Measurements from ENCODE around the gene NPPA.

The NPPA gene

DNA sequence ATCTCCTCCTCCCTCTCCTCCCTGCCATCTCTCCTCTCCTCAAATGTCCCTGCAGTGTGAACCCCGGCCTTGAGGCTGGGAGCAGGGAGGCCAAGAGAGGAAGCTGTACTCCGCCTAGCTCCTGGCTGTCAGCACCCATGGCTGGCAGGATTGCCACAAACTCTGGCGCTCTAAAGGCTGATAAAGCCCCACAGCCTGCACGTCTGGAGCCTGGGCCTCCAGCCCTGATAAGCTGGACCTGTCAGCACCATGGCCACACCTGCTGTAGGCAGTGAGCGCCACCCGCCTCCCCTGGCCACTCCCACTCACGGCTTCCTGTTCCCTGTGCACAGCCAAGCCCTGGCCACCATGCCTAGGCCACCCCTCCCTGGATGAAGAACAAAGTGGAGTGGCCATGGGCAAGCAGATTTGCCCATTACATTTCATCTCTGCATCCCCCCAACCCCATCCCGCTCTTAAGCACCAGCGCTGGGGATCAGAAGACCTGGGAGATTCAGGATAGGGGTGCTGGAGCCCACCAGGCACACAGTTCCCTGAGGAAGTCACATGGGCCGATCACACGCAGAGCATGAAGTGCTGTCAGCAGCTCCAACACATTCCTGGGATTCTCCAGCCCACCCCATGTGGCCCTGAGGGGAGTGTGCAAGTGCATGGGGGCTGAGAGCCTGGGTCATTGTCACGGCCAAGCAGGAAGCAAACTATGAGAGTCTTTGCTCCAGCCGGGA is 35.4 kb upstream of the NPPA start:
- no peak overlapping the region for H3K4me3 ChIP-seq (ENCODE audit: insufficient read depth, low read depth, low read length, poor library complexity, severe bottlenecking)
- H3K9me3 ChIP-seq (ENCODE audit: control insufficient read depth, low read length), result no peaks in the 10 kb centered on the region
- H3K36me3 ChIP-seq (ENCODE audit: control insufficient read depth, insufficient read depth, low read length), result no peaks in the 10 kb centered on the region
- DNase-seq, result no peak
- H3K4me1 ChIP-seq (ENCODE audit: control insufficient read depth, insufficient read depth, low read length, poor library complexity, severe bottlenecking), result no peaks in the 10 kb centered on the region
- H3K27me3 ChIP-seq (replicated peaks; ENCODE audit: control insufficient read depth, insufficient read depth, low read length, poor library complexity, severe bottlenecking), result no peaks in the 10 kb centered on the region
- no peak overlapping the region for H3K27ac ChIP-seq (ENCODE audit: insufficient read depth, low read length, poor library complexity, severe bottlenecking)

DNA sequence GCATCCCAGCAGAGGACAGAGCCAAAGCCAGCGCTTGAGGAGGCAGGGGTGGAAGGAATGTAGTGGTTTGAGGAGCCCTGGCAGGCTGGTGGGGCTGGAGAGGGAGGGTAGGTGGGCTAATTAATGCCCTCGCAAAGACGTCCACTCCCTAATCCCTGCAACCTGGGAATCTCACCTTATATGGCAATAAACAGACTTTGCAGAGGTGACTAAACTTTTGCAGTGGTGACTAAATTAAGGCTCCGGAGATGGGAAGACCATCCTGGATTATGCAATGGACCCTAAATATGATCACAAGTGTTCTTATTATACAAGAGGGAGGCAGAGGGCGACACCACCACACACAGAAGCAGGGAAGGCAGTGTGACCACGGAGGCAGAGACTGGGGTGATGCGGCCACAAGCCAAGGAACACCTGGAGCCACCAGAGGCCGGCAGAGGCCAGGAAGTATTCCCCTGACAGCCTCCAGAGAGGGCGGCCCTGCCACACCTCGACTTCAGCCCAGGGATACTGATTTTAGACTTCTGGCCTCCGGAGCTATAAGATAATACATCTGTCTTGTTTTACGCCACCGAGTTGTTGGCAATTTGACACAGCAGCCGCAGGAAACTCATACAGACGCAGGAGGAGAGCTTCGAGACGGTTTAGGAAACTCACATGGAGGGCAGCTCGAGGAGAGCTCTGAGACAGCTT is 34.3 kb upstream of the NPPA start:
- H3K27me3 ChIP-seq (replicated peaks; ENCODE audit: control insufficient read depth, insufficient read depth, low read length, poor library complexity, severe bottlenecking), result no peaks in the 10 kb centered on the region
- H3K4me3 ChIP-seq (ENCODE audit: insufficient read depth, low read depth, low read length, poor library complexity, severe bottlenecking), result no peak overlapping the region
- no peaks in the 10 kb centered on the region for H3K9me3 ChIP-seq (ENCODE audit: control insufficient read depth, low read length)
- DNase-seq, result no peak
- no peaks in the 10 kb centered on the region for H3K36me3 ChIP-seq (ENCODE audit: control insufficient read depth, insufficient read depth, low read length)
- no peak overlapping the region for H3K27ac ChIP-seq (ENCODE audit: insufficient read depth, low read length, poor library complexity, severe bottlenecking)
- no peaks in the 10 kb centered on the region for H3K4me1 ChIP-seq (ENCODE audit: control insufficient read depth, insufficient read depth, low read length, poor library complexity, severe bottlenecking)

DNA sequence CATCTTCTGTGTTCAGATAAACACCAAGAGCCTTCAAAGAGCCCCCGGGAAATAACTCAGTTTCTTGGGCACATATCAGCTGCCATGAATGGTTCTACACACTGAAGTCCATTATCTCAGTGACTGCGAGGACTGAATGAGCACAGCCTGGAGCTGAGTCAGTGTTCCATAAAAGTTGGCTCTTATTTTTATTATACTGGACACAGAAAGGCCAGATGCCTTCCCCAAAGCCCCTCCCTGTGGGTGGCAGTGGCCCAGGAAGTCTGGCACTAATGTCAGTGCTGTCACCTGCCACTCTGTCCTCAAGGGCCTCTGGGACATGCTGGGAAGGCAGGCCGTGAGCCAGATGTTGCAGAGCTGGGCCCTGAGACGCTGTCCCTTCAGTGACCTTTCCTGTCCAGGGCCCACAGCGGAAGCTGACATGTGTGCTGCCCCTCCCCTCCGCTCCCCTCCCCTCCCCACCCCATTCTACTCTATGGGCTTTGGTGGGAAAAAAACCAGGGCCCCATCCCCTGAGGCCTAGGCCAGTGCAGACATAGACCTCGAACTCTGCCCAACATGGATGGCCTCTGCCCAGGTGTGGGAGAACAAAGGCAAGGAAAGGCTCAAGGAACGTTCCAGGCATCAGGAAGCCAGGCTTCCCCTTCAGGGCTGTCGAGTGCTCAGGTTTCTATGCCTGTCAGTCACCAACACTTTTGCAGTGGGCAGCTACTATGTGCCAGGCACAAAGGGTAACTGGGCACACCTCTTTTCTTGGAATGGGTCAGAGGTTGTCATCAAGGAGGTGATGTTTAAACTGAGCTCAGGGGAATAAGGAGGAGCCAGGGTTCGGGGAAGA is 33.5 kb upstream of the NPPA start:
- Histone ChIP-seq H3K36me3 (ENCODE audit: control insufficient read depth, insufficient read depth, low read length) (no peaks in the 10 kb centered on the region), H3K4me1 (ENCODE audit: control insufficient read depth, insufficient read depth, low read length, poor library complexity, severe bottlenecking) (no peaks in the 10 kb centered on the region), H3K27ac (ENCODE audit: insufficient read depth, low read length, poor library complexity, severe bottlenecking) (no peak overlapping the region), H3K9me3 (ENCODE audit: control insufficient read depth, low read length) (no peaks in the 10 kb centered on the region), H3K27me3 (replicated peaks; ENCODE audit: control insufficient read depth, insufficient read depth, low read length, poor library complexity, severe bottlenecking) (no peaks in the 10 kb centered on the region), H3K4me3 (ENCODE audit: insufficient read depth, low read depth, low read length, poor library complexity, severe bottlenecking) (no peak overlapping the region)
- DNase-seq, result no peak

DNA sequence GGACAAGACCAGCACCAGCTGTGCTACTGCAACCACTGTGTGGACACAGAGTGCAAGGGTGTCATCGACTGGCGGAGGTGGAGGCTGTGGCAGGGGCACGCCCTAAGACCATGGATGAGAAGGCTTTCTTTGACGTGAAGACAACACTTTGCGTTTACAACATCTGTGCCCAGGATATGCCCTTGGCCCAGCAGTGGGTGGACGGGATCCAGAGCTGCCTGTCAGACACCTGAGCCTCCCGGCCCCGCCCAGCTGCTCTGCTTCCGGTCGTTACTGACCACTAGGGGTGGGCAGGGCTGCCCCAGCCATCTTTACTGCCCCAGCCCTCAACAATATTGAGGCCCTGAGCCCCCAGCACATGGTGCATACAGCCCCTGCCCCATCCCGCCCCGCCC is 32.6 kb upstream of the NPPA start:
- no peak for DNase-seq
- Histone ChIP-seq H3K4me1 (ENCODE audit: control insufficient read depth, insufficient read depth, low read length, poor library complexity, severe bottlenecking) (no peaks in the 10 kb centered on the region), H3K27me3 (replicated peaks; ENCODE audit: control insufficient read depth, insufficient read depth, low read length, poor library complexity, severe bottlenecking) (no peaks in the 10 kb centered on the region), H3K27ac (ENCODE audit: insufficient read depth, low read length, poor library complexity, severe bottlenecking) (no peak overlapping the region), H3K4me3 (ENCODE audit: insufficient read depth, low read depth, low read length, poor library complexity, severe bottlenecking) (no peak overlapping the region), H3K9me3 (ENCODE audit: control insufficient read depth, low read length) (no peaks in the 10 kb centered on the region), H3K36me3 (ENCODE audit: control insufficient read depth, insufficient read depth, low read length) (no peaks in the 10 kb centered on the region)

DNA sequence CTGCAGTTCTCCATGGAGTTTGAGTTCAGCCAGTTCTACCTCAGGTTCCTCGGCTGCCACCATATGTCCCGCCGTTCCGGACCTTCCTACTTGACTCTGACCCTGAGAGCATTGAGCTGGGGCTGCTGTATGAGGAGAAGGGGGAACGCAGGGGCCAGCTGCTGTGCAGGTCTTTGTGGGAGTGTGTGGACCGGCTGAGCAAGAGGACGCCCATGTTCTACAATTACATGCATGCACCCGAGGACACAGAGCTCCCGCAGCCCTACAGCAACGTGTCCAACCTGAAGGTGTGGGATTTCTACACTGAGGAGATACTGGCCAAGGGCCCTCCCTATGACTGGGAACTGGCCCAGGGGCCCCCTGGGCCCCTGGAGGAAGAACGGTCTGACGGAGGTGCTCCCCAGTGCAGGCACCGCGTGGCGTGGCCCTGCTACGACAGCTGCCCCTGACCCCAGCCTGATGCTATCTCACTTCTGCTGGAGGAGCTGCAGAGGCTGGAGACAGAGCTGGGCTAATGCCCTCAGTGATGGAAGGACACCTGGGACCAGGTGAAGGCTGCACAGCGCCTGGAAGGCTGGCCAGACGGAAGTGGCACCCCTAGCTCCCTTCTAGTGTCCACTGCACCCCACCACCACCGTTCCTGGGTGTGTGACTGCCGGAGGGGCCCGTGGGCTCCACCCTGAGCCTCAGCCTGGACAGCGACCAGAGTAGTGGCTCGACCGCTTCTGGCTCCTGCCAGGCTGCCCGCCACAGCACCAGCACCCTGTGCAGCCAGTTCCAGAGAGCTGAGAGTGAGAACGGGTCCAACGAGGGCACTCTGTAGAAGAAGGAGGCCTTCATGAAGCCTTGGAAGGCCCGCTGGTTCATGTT is 32.0 kb upstream of the NPPA start:
- no peak for DNase-seq
- no peaks in the 10 kb centered on the region for H3K27me3 ChIP-seq (replicated peaks; ENCODE audit: control insufficient read depth, insufficient read depth, low read length, poor library complexity, severe bottlenecking)
- H3K4me1 ChIP-seq (ENCODE audit: control insufficient read depth, insufficient read depth, low read length, poor library complexity, severe bottlenecking), result no peaks in the 10 kb centered on the region
- no peaks in the 10 kb centered on the region for H3K36me3 ChIP-seq (ENCODE audit: control insufficient read depth, insufficient read depth, low read length)
- no peak overlapping the region for H3K27ac ChIP-seq (ENCODE audit: insufficient read depth, low read length, poor library complexity, severe bottlenecking)
- H3K4me3 ChIP-seq (ENCODE audit: insufficient read depth, low read depth, low read length, poor library complexity, severe bottlenecking), result no peak overlapping the region
- no peaks in the 10 kb centered on the region for H3K9me3 ChIP-seq (ENCODE audit: control insufficient read depth, low read length)

DNA sequence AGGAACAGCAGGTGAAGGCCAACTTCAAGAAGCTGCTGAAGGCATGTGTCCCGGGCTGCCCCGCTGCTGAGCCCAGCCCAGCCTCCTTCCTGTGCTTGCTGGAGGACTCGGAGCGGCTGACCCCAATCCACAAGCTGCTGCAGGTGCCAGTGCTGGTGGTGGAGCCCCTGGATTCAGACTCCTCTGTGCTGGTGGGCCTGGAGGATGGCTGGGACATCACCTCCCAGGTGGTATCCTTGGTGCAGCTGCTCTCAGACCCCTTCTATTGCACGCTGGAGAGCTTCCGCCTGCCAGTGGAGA is 31.3 kb upstream of the NPPA start:
- Histone ChIP-seq H3K9me3 (ENCODE audit: control insufficient read depth, low read length) (no peaks in the 10 kb centered on the region), H3K27ac (ENCODE audit: insufficient read depth, low read length, poor library complexity, severe bottlenecking) (no peak overlapping the region), H3K36me3 (ENCODE audit: control insufficient read depth, insufficient read depth, low read length) (no peaks in the 10 kb centered on the region), H3K4me3 (ENCODE audit: insufficient read depth, low read depth, low read length, poor library complexity, severe bottlenecking) (no peak overlapping the region), H3K4me1 (ENCODE audit: control insufficient read depth, insufficient read depth, low read length, poor library complexity, severe bottlenecking) (no peaks in the 10 kb centered on the region), H3K27me3 (replicated peaks; ENCODE audit: control insufficient read depth, insufficient read depth, low read length, poor library complexity, severe bottlenecking) (no peaks in the 10 kb centered on the region)
- no peak for DNase-seq

DNA sequence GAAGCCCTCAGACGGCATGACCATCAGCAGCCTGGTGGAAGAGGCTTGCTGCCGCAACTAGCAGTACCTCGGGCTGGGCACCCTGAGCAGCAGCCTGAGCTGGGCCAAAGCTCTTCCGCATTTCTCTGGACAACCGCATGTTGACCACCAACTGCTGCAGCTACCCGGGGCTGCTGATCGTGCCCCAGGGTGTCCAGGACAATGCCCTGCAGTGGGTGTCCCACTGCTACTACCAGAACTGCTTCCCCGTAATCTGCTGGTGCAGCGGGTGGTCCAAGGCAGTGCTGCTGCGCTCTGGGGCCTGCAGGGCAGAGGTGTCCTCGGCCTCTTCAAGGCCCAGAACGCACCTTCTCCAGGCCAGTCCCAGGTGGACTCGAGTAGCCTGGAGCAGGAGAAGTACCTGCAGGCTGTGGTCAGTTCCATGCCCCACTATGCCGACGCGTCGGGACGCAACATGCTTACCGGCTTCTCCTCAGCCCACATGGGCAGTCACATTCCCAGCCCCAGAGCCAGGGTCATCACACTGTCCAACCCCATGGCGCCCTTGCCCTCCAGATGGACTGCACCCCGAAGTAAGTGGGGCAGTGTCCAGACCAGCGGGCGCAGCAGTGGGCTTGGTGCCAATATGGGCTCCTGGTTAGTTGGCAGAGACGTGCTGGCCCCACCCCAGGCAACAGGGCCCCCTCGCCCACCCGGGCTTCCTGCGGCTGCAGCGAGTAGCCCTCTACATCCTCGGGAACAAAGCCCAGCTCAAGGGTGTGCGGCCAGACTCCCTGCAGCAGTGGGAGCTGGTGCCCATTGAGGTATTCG is 30.7 kb upstream of the NPPA start:
- H3K4me3 ChIP-seq (ENCODE audit: insufficient read depth, low read depth, low read length, poor library complexity, severe bottlenecking), result no peak overlapping the region
- no peak overlapping the region for H3K27ac ChIP-seq (ENCODE audit: insufficient read depth, low read length, poor library complexity, severe bottlenecking)
- H3K36me3 ChIP-seq (ENCODE audit: control insufficient read depth, insufficient read depth, low read length), result no peaks in the 10 kb centered on the region
- H3K27me3 ChIP-seq (replicated peaks; ENCODE audit: control insufficient read depth, insufficient read depth, low read length, poor library complexity, severe bottlenecking), result no peaks in the 10 kb centered on the region
- H3K4me1 ChIP-seq (ENCODE audit: control insufficient read depth, insufficient read depth, low read length, poor library complexity, severe bottlenecking), result no peaks in the 10 kb centered on the region
- no peaks in the 10 kb centered on the region for H3K9me3 ChIP-seq (ENCODE audit: control insufficient read depth, low read length)
- no peak for DNase-seq

DNA sequence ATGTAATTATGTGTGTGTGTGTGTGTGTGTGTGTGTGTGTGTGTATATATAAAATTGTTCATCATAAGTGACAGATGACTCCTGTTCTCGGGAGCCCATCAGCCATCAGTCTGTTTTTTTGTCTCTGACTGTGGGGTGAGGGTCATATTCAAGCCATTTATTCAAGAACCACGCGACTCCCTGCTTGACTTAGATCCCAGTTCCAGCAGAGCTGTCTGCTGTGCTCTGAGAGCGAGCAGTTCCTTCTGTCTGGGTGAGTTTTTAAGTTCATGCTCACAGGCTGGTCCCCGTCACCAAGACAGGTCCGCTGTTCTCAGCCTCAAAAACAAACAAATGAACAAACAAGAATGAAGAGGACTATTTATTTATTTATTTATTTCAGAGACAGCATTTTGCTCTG is 29.5 kb upstream of the NPPA start:
- H3K4me3 ChIP-seq (ENCODE audit: insufficient read depth, low read depth, low read length, poor library complexity, severe bottlenecking), result no peak overlapping the region
- H3K27ac ChIP-seq (ENCODE audit: insufficient read depth, low read length, poor library complexity, severe bottlenecking), result no peak overlapping the region
- no peaks in the 10 kb centered on the region for H3K27me3 ChIP-seq (replicated peaks; ENCODE audit: control insufficient read depth, insufficient read depth, low read length, poor library complexity, severe bottlenecking)
- H3K4me1 ChIP-seq (ENCODE audit: control insufficient read depth, insufficient read depth, low read length, poor library complexity, severe bottlenecking), result no peaks in the 10 kb centered on the region
- no peaks in the 10 kb centered on the region for H3K9me3 ChIP-seq (ENCODE audit: control insufficient read depth, low read length)
- no peak for DNase-seq
- H3K36me3 ChIP-seq (ENCODE audit: control insufficient read depth, insufficient read depth, low read length), result no peaks in the 10 kb centered on the region

DNA sequence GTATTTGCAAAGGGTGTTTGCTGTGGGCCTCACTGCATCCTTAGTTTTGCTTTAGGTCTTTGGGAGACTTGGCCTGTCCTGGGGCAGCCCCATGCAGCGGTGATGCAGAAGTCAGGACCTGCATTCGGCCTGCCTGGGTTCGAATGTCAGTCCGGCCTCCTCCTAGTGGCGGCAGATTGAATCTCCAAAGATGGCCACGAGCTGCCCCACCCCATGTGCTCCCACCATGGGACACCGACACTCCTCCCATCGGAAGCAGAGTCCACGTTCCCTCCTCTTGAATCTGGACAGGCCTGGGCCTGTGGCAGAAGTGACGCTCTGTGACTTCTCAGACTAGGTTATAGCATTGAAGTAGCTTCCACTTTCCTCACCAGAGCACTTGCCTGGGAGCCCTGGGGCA is 27.5 kb upstream of the NPPA start:
- H3K27me3 ChIP-seq (replicated peaks; ENCODE audit: control insufficient read depth, insufficient read depth, low read length, poor library complexity, severe bottlenecking), result no peaks in the 10 kb centered on the region
- no peaks in the 10 kb centered on the region for H3K9me3 ChIP-seq (ENCODE audit: control insufficient read depth, low read length)
- H3K36me3 ChIP-seq (ENCODE audit: control insufficient read depth, insufficient read depth, low read length), result no peaks in the 10 kb centered on the region
- H3K4me1 ChIP-seq (ENCODE audit: control insufficient read depth, insufficient read depth, low read length, poor library complexity, severe bottlenecking), result no peaks in the 10 kb centered on the region
- no peak overlapping the region for H3K27ac ChIP-seq (ENCODE audit: insufficient read depth, low read length, poor library complexity, severe bottlenecking)
- H3K4me3 ChIP-seq (ENCODE audit: insufficient read depth, low read depth, low read length, poor library complexity, severe bottlenecking), result no peak overlapping the region
- no peak for DNase-seq

Data from effector memory CD4-positive, alpha-beta T cell (primary cell).